ENCODE results near the gene DLEC1. TPM values are rescaled to one million over a fixed set of nuclear protein-coding genes. Genes with fewer than 3 reads are reported as not detected.
"Not testable (repeated sequence)": the region's sequence is repeated elsewhere in the genome, so short reads cannot be mapped to it uniquely, and the experiment has no call there.

The DLEC1 gene
- total and polyA plus RNA-seq, 5 donors from 2014 or later, result 0.09 to 4.9 (median 0.64) TPM

DNA sequence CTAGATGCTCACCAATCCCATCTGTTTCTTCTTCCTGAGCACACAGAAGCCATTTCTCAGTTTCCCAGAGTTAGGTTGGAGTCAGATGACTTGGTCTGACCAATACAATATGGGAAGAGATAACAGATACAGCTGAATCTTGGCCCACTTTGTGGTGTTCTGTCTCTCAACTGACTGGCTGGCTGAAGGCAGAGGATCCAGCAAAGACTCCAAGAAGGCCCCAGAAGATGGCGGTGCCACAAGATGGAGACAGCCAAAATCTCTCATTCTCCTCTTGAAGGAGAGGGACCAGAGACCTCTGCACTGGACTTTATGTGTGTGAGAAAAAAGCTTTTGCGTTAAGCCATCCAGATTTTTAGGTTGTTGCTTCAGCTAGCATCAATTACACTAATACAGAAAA lies 118.1 kb downstream of the DLEC1 start:
- H3K36me3 Mint-ChIP-seq, result no peaks in the 10 kb centered on the region
- no peaks in the 10 kb centered on the region for H3K27me3 ChIP-seq (ENCODE audit: control insufficient read depth, insufficient read depth, low read length)
- H3K4me1 ChIP-seq (ENCODE audit: control insufficient read depth, insufficient read depth, low read length, poor library complexity, severe bottlenecking), result peaks cover under 1% of the 10 kb centered on the region
- no peaks in the 10 kb centered on the region for H3K27me3 Mint-ChIP-seq
- peaks cover 0 to 10% (median 3%) of the 10 kb centered on the region in 4 donors for H3K4me1 Mint-ChIP-seq
- no peak overlapping the region for H3K4me3 ChIP-seq (ENCODE audit: low read depth, low read length)
- H3K27ac Mint-ChIP-seq, result no peak overlapping the region
- H3K9me3 ChIP-seq (ENCODE audit: control insufficient read depth in 2 of 2, low read length in 2 of 2), result no peaks in the 10 kb centered on the region
- no peak overlapping the region for H3K4me3 Mint-ChIP-seq
- ATAC-seq (ENCODE audit: low read depth in 2 of 2) (no peak), DNase-seq (no peak)
- no peaks in the 10 kb centered on the region for H3K36me3 ChIP-seq (ENCODE audit: control insufficient read depth, insufficient read depth, low read length)
- H3K27ac ChIP-seq (ENCODE audit: insufficient read depth, low read length, poor library complexity, severe bottlenecking), result no peak overlapping the region
- no peaks in the 10 kb centered on the region for H3K9me3 Mint-ChIP-seq

DNA sequence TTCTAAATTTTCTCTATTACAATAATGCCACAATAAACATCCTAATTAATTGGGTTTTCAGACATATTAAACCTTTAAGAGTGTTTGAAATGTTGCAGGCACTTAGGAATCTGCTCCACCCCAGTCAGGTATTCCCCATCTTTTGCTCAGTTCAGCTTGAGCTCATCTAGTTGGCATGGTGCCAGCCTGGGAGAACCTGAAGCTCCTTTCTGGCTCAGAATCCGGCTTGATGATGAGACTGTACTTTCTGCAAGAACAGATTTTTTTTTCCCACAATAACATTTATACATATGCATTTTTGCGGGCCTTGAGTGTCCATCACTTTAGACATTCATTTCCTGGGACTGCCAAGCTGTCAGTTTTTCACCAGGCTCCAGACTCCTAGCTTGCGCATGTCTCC lies 118.6 kb downstream of the DLEC1 start:
- H3K4me1 Mint-ChIP-seq, result peaks cover 0 to 6% (median 2%) of the 10 kb centered on the region in 4 donors
- DNase-seq (no peak), ATAC-seq (ENCODE audit: low read depth in 2 of 2) (no peak)
- H3K36me3 Mint-ChIP-seq, result no peaks in the 10 kb centered on the region
- Histone ChIP-seq H3K4me3 (ENCODE audit: low read depth, low read length) (no peak overlapping the region), H3K27me3 (ENCODE audit: control insufficient read depth, insufficient read depth, low read length) (no peaks in the 10 kb centered on the region), H3K4me1 (ENCODE audit: control insufficient read depth, insufficient read depth, low read length, poor library complexity, severe bottlenecking) (no peaks in the 10 kb centered on the region), H3K9me3 (ENCODE audit: control insufficient read depth in 2 of 2, low read length in 2 of 2) (no peaks in the 10 kb centered on the region), H3K27ac (ENCODE audit: insufficient read depth, low read length, poor library complexity, severe bottlenecking) (no peak overlapping the region), H3K36me3 (ENCODE audit: control insufficient read depth, insufficient read depth, low read length) (no peaks in the 10 kb centered on the region)
- H3K4me3 Mint-ChIP-seq, result no peak overlapping the region
- no peaks in the 10 kb centered on the region for H3K9me3 Mint-ChIP-seq
- H3K27ac Mint-ChIP-seq, result no peak overlapping the region
- no peaks in the 10 kb centered on the region for H3K27me3 Mint-ChIP-seq

DNA sequence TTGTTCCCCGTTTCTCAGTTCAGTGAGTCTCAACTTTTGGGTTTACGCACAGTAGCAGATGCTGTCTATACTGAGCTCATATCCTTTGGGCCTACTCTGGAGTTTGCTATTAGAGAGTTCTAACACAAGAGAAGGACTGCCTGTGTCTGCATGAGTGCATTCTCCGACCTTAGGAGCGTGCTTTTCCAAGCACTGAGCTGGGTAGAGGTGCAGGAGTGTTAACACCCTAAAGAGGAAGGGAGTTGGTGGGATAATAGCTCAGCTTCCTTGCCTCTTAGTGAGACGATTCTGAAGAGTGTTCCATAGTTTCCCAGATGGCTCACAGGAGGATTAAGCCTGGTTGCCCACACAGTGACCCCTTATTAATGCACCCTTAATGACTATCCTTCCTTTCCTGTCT lies 119.5 kb downstream of the DLEC1 start:
- Mint-ChIP-seq H3K4me3 (no peak overlapping the region), H3K27ac (no peak overlapping the region), H3K9me3 (no peaks in the 10 kb centered on the region), H3K36me3 (no peaks in the 10 kb centered on the region), H3K27me3 (no peaks in the 10 kb centered on the region), H3K4me1 (peaks cover 0 to under 1% (median 0%) of the 10 kb centered on the region in 4 donors)
- Histone ChIP-seq H3K27me3 (ENCODE audit: control insufficient read depth, insufficient read depth, low read length) (no peaks in the 10 kb centered on the region), H3K4me1 (ENCODE audit: control insufficient read depth, insufficient read depth, low read length, poor library complexity, severe bottlenecking) (no peaks in the 10 kb centered on the region), H3K9me3 (ENCODE audit: control insufficient read depth in 2 of 2, low read length in 2 of 2) (no peaks in the 10 kb centered on the region), H3K36me3 (ENCODE audit: control insufficient read depth, insufficient read depth, low read length) (no peaks in the 10 kb centered on the region), H3K27ac (ENCODE audit: insufficient read depth, low read length, poor library complexity, severe bottlenecking) (no peak overlapping the region), H3K4me3 (ENCODE audit: low read depth, low read length) (no peak overlapping the region)
- DNase-seq (no peak), ATAC-seq (ENCODE audit: low read depth in 2 of 2) (no peak)

DNA sequence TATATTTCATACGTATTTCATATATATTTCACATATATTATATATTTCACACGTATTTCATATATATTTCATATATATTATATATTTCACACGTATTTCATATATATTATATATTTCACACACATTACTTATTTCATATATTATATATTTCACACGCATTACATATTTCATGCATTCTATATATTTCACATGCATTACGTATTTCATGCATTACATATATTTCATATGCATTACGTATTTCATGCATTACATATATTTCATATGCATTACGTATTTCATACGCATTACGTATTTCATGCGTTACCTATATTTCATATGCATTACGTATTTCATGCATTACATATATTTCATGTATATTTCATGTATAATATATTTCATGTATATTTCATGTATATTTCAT lies 121.7 kb downstream of the DLEC1 start:
- H3K27me3 Mint-ChIP-seq; H3K9me3 Mint-ChIP-seq; H3K9me3 ChIP-seq (ENCODE audit: control insufficient read depth in 2 of 2, low read length in 2 of 2); H3K4me1 ChIP-seq (ENCODE audit: control insufficient read depth, insufficient read depth, low read length, poor library complexity, severe bottlenecking); H3K36me3 Mint-ChIP-seq; H3K27ac ChIP-seq (ENCODE audit: insufficient read depth, low read length, poor library complexity, severe bottlenecking); DNase-seq; H3K27me3 ChIP-seq (ENCODE audit: control insufficient read depth, insufficient read depth, low read length); H3K27ac Mint-ChIP-seq; H3K36me3 ChIP-seq (ENCODE audit: control insufficient read depth, insufficient read depth, low read length); ATAC-seq (ENCODE audit: low read depth in 2 of 2); H3K4me3 ChIP-seq (ENCODE audit: low read depth, low read length); H3K4me3 Mint-ChIP-seq: not testable (repeated sequence)
- H3K4me1 Mint-ChIP-seq, result peaks cover 0 to 16% (median 4%) of the 10 kb centered on the region in 4 donors

DNA sequence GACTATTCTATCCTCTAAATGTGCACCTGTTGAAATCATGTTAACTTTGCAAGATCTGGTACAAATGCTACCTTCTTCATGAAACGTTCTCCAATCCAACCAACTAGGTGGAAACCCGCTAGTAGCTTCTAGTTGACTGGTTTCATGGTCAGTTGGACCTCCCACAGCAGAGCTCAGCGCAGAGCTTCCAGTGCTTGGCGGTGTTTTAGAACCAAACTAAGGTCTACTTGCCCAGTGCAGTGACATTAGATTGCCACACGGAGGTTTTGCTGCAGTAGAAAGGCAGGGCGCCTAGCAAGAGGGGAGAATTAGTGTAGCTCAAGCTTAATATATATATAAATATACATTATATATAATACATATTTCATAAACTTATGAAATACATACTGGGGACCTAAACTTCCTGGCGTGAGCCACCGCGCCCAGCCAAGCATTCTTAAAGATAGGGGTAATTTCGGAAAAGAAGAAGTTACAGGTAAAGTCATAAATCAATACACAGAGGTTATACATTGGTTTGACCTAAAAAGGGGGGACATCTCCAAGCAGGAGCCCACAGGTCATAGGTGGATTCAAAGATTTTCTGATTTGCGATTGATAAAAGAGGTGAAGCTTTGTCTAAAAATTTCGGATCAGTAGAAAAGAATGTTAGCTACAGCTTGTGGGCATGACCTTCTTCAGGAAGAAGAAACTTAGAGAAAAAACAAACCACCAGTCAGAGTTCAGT lies 124.3 kb downstream of the DLEC1 start:
- Mint-ChIP-seq H3K27ac (peak overlapping the region; percentile 20 to 100 (median 85)), H3K4me1 (peaks cover 17 to 38% (median 24%) of the 10 kb centered on the region in 4 donors), H3K9me3 (no peaks in the 10 kb centered on the region), H3K4me3 (peak overlapping the region in 2 of 4 donors; percentile 9 to 94), H3K27me3 (no peaks in the 10 kb centered on the region), H3K36me3 (peaks cover 2% of the 10 kb centered on the region)
- H3K36me3 ChIP-seq (ENCODE audit: control insufficient read depth, insufficient read depth, low read length), result no peaks in the 10 kb centered on the region
- no peaks in the 10 kb centered on the region for H3K27me3 ChIP-seq (ENCODE audit: control insufficient read depth, insufficient read depth, low read length)
- peak overlapping the region; percentile 98 for H3K27ac ChIP-seq (ENCODE audit: insufficient read depth, low read length, poor library complexity, severe bottlenecking)
- DNase-seq (peak in 1 of 3 donors; percentile 62), ATAC-seq (ENCODE audit: low read depth in 2 of 2) (no peak)
- peaks cover 31% of the 10 kb centered on the region for H3K4me1 ChIP-seq (ENCODE audit: control insufficient read depth, insufficient read depth, low read length, poor library complexity, severe bottlenecking)
- no peaks in the 10 kb centered on the region for H3K9me3 ChIP-seq (ENCODE audit: control insufficient read depth in 2 of 2, low read length in 2 of 2)
- no peak overlapping the region for H3K4me3 ChIP-seq (ENCODE audit: low read depth, low read length)

DNA sequence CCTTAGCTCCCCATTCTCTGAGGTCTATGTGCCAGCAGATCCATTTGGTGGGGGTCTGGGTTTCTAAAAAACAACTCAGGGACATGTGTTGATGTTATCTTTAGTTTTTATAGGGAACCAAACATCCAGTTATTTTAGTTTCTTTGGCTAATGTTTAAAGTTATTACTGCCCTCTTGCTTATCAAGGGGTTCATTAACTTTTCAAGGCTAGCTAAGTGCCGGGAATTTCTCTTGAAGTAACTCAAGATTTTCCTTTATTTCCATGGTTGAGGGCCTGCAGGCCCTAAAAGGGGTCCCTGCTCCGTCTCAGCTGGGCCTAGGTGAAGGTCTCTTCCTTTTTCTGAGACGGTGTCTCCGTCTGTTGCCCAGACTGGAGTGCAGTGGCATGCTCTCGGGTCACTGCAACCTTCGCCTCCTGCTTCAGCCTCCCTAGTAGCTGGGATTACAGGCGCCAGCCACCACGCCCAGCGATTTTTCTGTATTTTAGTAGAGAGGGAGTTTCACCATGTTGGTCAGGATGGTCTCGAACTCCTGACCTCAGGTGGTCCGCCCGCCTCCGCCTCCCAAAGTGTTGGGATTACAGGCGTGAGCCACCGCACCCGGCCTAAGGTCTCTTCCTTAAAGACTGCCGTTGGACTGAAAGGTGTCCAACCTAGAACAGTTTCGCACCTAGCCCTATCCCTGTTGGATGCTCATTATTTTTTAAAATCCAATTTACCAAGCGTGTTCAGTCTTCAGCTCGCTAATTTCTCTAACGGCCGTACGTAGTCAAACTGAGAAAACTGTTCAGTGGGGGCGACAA lies 125.0 kb downstream of the DLEC1 start:
- ATAC-seq (ENCODE audit: low read depth in 2 of 2) (no peak), DNase-seq (no peak)
- peak overlapping the region; percentile 86 for H3K4me3 ChIP-seq (ENCODE audit: low read depth, low read length)
- no peaks in the 10 kb centered on the region for H3K27me3 Mint-ChIP-seq
- H3K36me3 Mint-ChIP-seq, result peaks cover 7% of the 10 kb centered on the region
- H3K4me1 Mint-ChIP-seq, result peaks cover 24 to 46% (median 31%) of the 10 kb centered on the region in 4 donors
- peaks cover 36% of the 10 kb centered on the region for H3K4me1 ChIP-seq (ENCODE audit: control insufficient read depth, insufficient read depth, low read length, poor library complexity, severe bottlenecking)
- no peaks in the 10 kb centered on the region for H3K36me3 ChIP-seq (ENCODE audit: control insufficient read depth, insufficient read depth, low read length)
- peak overlapping the region; percentile 98 for H3K27ac ChIP-seq (ENCODE audit: insufficient read depth, low read length, poor library complexity, severe bottlenecking)
- H3K27ac Mint-ChIP-seq, result peak overlapping the region; percentile 100
- no peaks in the 10 kb centered on the region for H3K9me3 Mint-ChIP-seq
- H3K27me3 ChIP-seq (ENCODE audit: control insufficient read depth, insufficient read depth, low read length), result no peaks in the 10 kb centered on the region
- H3K9me3 ChIP-seq (ENCODE audit: control insufficient read depth in 2 of 2, low read length in 2 of 2), result no peaks in the 10 kb centered on the region
- H3K4me3 Mint-ChIP-seq, result peak overlapping the region; percentile 94 to 97 (median 96)

DNA sequence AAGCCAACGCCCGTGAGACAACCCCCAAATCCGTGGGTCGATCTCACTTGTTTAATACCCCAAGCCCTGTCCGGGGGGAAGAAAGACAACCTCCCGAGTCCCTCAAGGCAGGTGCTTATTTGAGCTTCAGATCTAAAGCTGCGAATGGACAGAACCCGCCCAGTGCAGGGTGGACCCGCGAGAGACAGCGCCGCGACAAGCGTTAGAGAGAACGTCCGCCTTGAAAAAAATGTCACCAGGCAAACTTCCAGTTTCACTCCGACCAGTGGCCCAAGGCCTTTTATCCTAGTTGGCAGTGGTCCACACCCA lies 125.6 kb downstream of the DLEC1 start:
- H3K36me3 ChIP-seq (ENCODE audit: control insufficient read depth, insufficient read depth, low read length), result no peaks in the 10 kb centered on the region
- H3K4me3 ChIP-seq (ENCODE audit: low read depth, low read length), result peak overlapping the region; percentile 86
- H3K27ac ChIP-seq (ENCODE audit: insufficient read depth, low read length, poor library complexity, severe bottlenecking), result peak overlapping the region; percentile 98
- Mint-ChIP-seq H3K9me3 (no peaks in the 10 kb centered on the region), H3K27ac (peak overlapping the region; percentile 100), H3K27me3 (no peaks in the 10 kb centered on the region), H3K4me1 (peaks cover 29 to 51% (median 37%) of the 10 kb centered on the region in 4 donors), H3K36me3 (peaks cover 7% of the 10 kb centered on the region), H3K4me3 (peak overlapping the region; percentile 94 to 97 (median 96))
- ATAC-seq (ENCODE audit: low read depth in 2 of 2) (peak; percentile 9), DNase-seq (no peak)
- no peaks in the 10 kb centered on the region for H3K27me3 ChIP-seq (ENCODE audit: control insufficient read depth, insufficient read depth, low read length)
- no peaks in the 10 kb centered on the region for H3K9me3 ChIP-seq (ENCODE audit: control insufficient read depth in 2 of 2, low read length in 2 of 2)
- H3K4me1 ChIP-seq (ENCODE audit: control insufficient read depth, insufficient read depth, low read length, poor library complexity, severe bottlenecking), result peaks cover 39% of the 10 kb centered on the region
